B cell (primary cell): Measurements from ENCODE around the gene DNAH3.

Experiments
- CTCF ChIP-seq: fragments of 200-600 bp; IDR thresholded peaks from one replicate; pipeline ENCODE4 v1.8.0; 2022; ENCODE audit warnings: antibody characterized with exemption, mild to moderate bottlenecking
- EZH2 ChIP-seq: IDR thresholded peaks from 2 replicates; pipeline ENCODE4 v1.6.1; 2012; ENCODE audit warnings: borderline replicate concordance, low read depth, mild to moderate bottlenecking, moderate library complexity, low read length; ENCODE audit not compliant: insufficient read depth, poor library complexity, severe bottlenecking

GRCh38 chr16:20899477-20900298 lies 251.0 kb downstream of the DNAH3 start:
- TF ChIP-seq CTCF (no peak), EZH2 (no peak)
